MM.1S (cell line): ENCODE data around the gene NHSL2.

Experiments used
- DNase-seq: peaks from one replicate; pipeline ENCODE4 v3.0.0-alpha.2; 2015
- H2AFZ ChIP-seq: fragments of 300-600 bp; sonication (generic); 2 replicates; pipeline ENCODE4 v1.6.0; 2016; ENCODE audit warnings: antibody characterized with exemption, low read length
- H3F3A ChIP-seq: fragments of 300-600 bp; sonication (generic); 2 replicates; pipeline ENCODE4 v1.6.1; 2016; ENCODE audit warnings: mild to moderate bottlenecking, antibody characterized with exemption, low read length, moderate library complexity, mixed read lengths; ENCODE audit not compliant: insufficient read depth
- H3K27ac ChIP-seq: fragments of 300-600 bp; sonication (generic); 2 replicates; pipeline ENCODE4 v1.5.1; 2016; ENCODE audit warnings: mild to moderate bottlenecking, low read length
- H3K27me3 ChIP-seq: fragments of 300-600 bp; sonication (generic); replicated peaks from 2 replicates; pipeline ENCODE4 v1.6.0; 2016; ENCODE audit warnings: low read length; ENCODE audit not compliant: insufficient read depth
- H3K36me3 ChIP-seq: fragments of 300-600 bp; sonication (generic); replicated peaks from 2 replicates; pipeline ENCODE4 v1.6.1; 2016; ENCODE audit warnings: mild to moderate bottlenecking, low read length, mixed read lengths; ENCODE audit not compliant: insufficient read depth
- H3K4me1 ChIP-seq: fragments of 300-600 bp; sonication (generic); 2 replicates; pipeline ENCODE4 v1.6.1; 2016; ENCODE audit warnings: low read length, mixed read lengths
- H3K4me2 ChIP-seq: fragments of 300-600 bp; sonication (generic); 2 replicates; pipeline ENCODE4 v1.6.0; 2016; ENCODE audit warnings: low read depth, low read length
- H3K4me3 ChIP-seq: fragments of 300-600 bp; sonication (generic); 2 replicates; pipeline ENCODE4 v1.5.1; 2016; ENCODE audit warnings: low read length, mixed read lengths
- H3K79me2 ChIP-seq: fragments of 300-600 bp; sonication (generic); 2 replicates; pipeline ENCODE4 v1.6.1; 2016; ENCODE audit warnings: mixed run types, low read length, mixed read lengths
- H3K9ac ChIP-seq: fragments of 300-600 bp; sonication (generic); 2 replicates; pipeline ENCODE4 v1.6.1; 2016; ENCODE audit warnings: low read length, mixed read lengths
- H3K9me2 ChIP-seq: fragments of 300-600 bp; sonication (generic); replicated peaks from 2 replicates; pipeline ENCODE4 v1.6.1; 2016; ENCODE audit warnings: mild to moderate bottlenecking, low read length, mixed read lengths; ENCODE audit not compliant: insufficient read depth
- H3K9me3 ChIP-seq: fragments of 300-600 bp; sonication (generic); replicated peaks from 2 replicates; pipeline ENCODE4 v1.6.1; 2016; ENCODE audit warnings: mild to moderate bottlenecking, low read length, mixed read lengths; ENCODE audit not compliant: insufficient read depth
- H4K20me1 ChIP-seq: fragments of 300-600 bp; sonication (generic); 2 replicates; pipeline ENCODE4 v1.6.1; 2016; ENCODE audit warnings: mild to moderate bottlenecking, low read length, moderate library complexity, mixed read lengths; ENCODE audit not compliant: insufficient read depth
- EZH2 ChIP-seq: fragments of 300-600 bp; sonication (generic); optimal IDR thresholded peaks from 2 replicates; pipeline ENCODE3; 2017; ENCODE audit warnings: low read depth, mild to moderate bottlenecking, antibody characterized with exemption, low read length, mixed read lengths
- EZH2phosphoT487 ChIP-seq: fragments of 300-600 bp; sonication (generic); IDR thresholded peaks from 2 replicates; pipeline ENCODE4 v1.6.1; 2018; ENCODE audit warnings: antibody characterized with exemption, low read length
- TF ChIP-seq, protein P1 (sequence below): fragments of 300-600 bp; sonication (generic); IDR thresholded peaks from 2 replicates; pipeline ENCODE4 v1.5.1; 2016; ENCODE audit warnings: antibody characterized with exemption, low read length, mixed read lengths

The NHSL2 gene

DNA sequence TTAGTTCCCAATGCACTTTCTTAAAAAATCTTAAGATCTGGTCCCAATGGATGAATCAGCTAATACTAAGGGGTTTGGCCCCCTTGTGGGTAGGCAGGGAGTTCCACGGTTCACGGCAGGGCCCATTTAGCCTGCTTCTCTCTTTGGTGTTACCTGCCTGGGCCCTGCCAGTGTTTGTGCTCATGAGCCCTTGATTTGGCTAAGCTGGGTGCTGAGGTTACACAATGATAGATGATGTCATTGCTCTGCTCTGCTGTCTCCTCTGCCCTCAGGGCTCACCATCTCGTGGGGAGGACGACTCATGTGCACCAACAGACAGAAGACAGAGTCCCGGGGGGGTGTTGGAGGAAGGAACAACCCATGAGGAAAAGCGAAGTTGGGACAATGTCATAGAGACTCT, 196.7 kb downstream of the NHSL2 start:
- no peaks in the 10 kb centered on the region for H3K79me2 ChIP-seq
- DNase-seq, result no peak
- H3K4me2 ChIP-seq, result no peak overlapping the region
- H2AFZ ChIP-seq, result no peak overlapping the region
- H3F3A ChIP-seq, result no peaks in the 10 kb centered on the region
- no peaks in the 10 kb centered on the region for H4K20me1 ChIP-seq
- H3K9me2 ChIP-seq, result no peaks in the 10 kb centered on the region
- no peak overlapping the region for H3K9ac ChIP-seq
- H3K4me3 ChIP-seq, result no peak overlapping the region
- H3K27ac ChIP-seq, result no peak overlapping the region
- no peaks in the 10 kb centered on the region for H3K9me3 ChIP-seq
- TF ChIP-seq, protein P1, sequence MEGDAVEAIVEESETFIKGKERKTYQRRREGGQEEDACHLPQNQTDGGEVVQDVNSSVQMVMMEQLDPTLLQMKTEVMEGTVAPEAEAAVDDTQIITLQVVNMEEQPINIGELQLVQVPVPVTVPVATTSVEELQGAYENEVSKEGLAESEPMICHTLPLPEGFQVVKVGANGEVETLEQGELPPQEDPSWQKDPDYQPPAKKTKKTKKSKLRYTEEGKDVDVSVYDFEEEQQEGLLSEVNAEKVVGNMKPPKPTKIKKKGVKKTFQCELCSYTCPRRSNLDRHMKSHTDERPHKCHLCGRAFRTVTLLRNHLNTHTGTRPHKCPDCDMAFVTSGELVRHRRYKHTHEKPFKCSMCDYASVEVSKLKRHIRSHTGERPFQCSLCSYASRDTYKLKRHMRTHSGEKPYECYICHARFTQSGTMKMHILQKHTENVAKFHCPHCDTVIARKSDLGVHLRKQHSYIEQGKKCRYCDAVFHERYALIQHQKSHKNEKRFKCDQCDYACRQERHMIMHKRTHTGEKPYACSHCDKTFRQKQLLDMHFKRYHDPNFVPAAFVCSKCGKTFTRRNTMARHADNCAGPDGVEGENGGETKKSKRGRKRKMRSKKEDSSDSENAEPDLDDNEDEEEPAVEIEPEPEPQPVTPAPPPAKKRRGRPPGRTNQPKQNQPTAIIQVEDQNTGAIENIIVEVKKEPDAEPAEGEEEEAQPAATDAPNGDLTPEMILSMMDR, result no peak
- TF ChIP-seq EZH2phosphoT487, result no peak
- no peak for TF ChIP-seq EZH2
- peaks cover 7% of the 10 kb centered on the region for H3K4me1 ChIP-seq
- H3K36me3 ChIP-seq, result no peaks in the 10 kb centered on the region
- H3K27me3 ChIP-seq, result no peaks in the 10 kb centered on the region

DNA sequence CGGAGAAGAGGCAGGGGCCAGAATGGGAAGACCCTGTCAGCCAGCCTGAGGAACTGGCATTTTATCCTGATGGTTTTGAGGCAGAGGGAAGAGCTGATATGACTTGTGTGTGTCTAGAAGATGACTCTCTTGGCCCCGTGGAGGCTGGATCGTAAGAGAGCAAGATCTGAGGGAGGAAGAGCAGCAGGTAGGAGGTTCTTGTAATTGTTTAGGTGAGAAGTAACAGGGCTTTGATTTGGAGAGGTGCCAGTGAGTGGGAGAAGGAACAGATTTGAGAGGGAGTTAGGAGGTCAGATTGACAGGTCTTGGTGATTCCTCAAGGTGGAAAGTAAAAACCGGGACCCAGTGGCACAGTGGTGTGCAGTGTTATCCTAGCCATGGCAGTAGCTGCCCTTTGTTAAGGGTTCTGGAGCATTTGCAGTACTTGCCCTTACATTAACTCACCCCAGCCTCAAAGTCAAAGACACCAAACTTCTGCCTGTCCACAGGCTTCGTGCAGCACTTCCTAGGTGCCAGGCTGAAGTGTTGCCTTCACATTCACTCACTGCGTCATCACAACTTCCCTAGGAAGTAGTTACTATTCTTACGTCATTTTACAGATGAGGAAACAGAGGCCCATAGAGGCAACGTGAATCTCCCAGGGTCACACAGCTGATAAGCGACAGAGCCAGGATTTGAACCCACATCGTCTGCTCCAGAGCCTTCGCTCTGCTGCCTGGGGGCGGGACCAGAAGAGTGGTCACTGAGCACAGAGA, 197.4 kb downstream of the NHSL2 start:
- Histone ChIP-seq H3K4me3 (no peak overlapping the region), H3K4me1 (peaks cover 7% of the 10 kb centered on the region), H2AFZ (no peak overlapping the region), H3K27me3 (no peaks in the 10 kb centered on the region), H4K20me1 (no peaks in the 10 kb centered on the region), H3K9ac (no peak overlapping the region), H3K4me2 (no peak overlapping the region), H3K9me3 (no peaks in the 10 kb centered on the region), H3F3A (no peaks in the 10 kb centered on the region), H3K9me2 (no peaks in the 10 kb centered on the region), H3K27ac (no peak overlapping the region), H3K79me2 (no peaks in the 10 kb centered on the region), H3K36me3 (no peaks in the 10 kb centered on the region)
- DNase-seq, result no peak
- TF ChIP-seq EZH2phosphoT487, result no peak
- TF ChIP-seq, protein P1, result no peak
- TF ChIP-seq EZH2, result no peak

DNA sequence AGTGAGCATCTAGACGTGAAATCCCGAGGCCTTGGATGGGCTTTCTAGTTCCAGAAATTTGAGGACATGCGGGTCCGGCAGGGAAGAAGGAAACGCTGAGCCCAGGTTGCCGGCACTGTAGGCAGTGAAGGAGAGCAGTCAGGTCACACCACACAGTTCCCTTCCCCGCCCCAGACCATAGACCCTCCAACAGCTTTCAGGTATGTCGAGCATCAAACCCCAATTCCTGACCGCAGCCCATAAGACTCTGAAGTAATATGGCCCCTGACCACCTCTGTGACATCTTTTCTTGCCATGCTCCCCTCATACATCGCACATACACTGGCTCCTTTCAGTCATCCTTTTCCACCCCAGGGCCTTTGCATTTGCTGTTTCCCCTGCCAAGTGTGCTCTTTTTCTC, 198.0 kb downstream of the NHSL2 start:
- Histone ChIP-seq H3K36me3 (no peaks in the 10 kb centered on the region), H3K4me3 (no peak overlapping the region), H3K27me3 (no peaks in the 10 kb centered on the region), H3K9me2 (no peaks in the 10 kb centered on the region), H3K79me2 (no peaks in the 10 kb centered on the region), H4K20me1 (no peaks in the 10 kb centered on the region), H3K9ac (no peak overlapping the region), H3K9me3 (no peaks in the 10 kb centered on the region), H3K27ac (no peak overlapping the region), H3K4me2 (no peak overlapping the region), H3F3A (no peaks in the 10 kb centered on the region), H3K4me1 (peaks cover 7% of the 10 kb centered on the region), H2AFZ (no peak overlapping the region)
- no peak for DNase-seq
- TF ChIP-seq, protein P1, result no peak
- TF ChIP-seq EZH2, result no peak
- no peak for TF ChIP-seq EZH2phosphoT487
